Skeletal muscle satellite cell (primary cell): ENCODE results near the gene RRBP1.
"Not testable (repeated sequence)": the region's sequence is repeated elsewhere in the genome, so short reads cannot be mapped to it uniquely, and the experiment has no call there.

Experiments
- H3K27me3 ChIP-seq: 2 replicates; pipeline ENCODE4 v1.7.0; 2013; ENCODE audit warnings: low read length; ENCODE audit not compliant: control insufficient read depth, insufficient read depth
- H3K36me3 ChIP-seq: 2 replicates; pipeline ENCODE4 v1.7.0; 2013; ENCODE audit warnings: mild to moderate bottlenecking, control low read depth, low read length; ENCODE audit not compliant: insufficient read depth
- H3K4me1 ChIP-seq: 2 replicates; pipeline ENCODE4 v1.7.0; 2013; ENCODE audit warnings: low read length; ENCODE audit not compliant: control insufficient read depth, insufficient read depth
- H3K4me2 ChIP-seq: 2 replicates; pipeline ENCODE4 v1.7.0; 2013; ENCODE audit warnings: mild to moderate bottlenecking, low read length
- H3K4me3 ChIP-seq: 2 replicates; pipeline ENCODE4 v1.7.0; 2013; ENCODE audit warnings: low read length
- H3K9ac ChIP-seq: 2 replicates; pipeline ENCODE4 v1.7.0; 2013; ENCODE audit warnings: mild to moderate bottlenecking, low read depth, low read length, moderate library complexity
- H3K9me3 ChIP-seq: replicated peaks from 2 replicates; pipeline ENCODE4 v1.7.0; 2013; ENCODE audit warnings: mild to moderate bottlenecking, control low read depth, low read length

Gene RRBP1

GRCh38 chr20:17716331-17716730 is 34.3 kb upstream of the RRBP1 start:
- no peak overlapping the region for H3K9ac ChIP-seq
- no peaks in the 10 kb centered on the region for H3K9me3 ChIP-seq
- H3K4me3 ChIP-seq = no peak overlapping the region
- no peak overlapping the region for H3K4me2 ChIP-seq
- no peaks in the 10 kb centered on the region for H3K4me1 ChIP-seq
- no peaks in the 10 kb centered on the region for H3K36me3 ChIP-seq
- peaks cover 23% of the 10 kb centered on the region for H3K27me3 ChIP-seq

GRCh38 chr20:17715075-17715474 is 33.0 kb upstream of the RRBP1 start:
- H3K4me1 ChIP-seq = no peaks in the 10 kb centered on the region
- no peak overlapping the region for H3K4me2 ChIP-seq
- H3K36me3 ChIP-seq = no peaks in the 10 kb centered on the region
- H3K9me3 ChIP-seq = no peaks in the 10 kb centered on the region
- H3K4me3 ChIP-seq = no peak overlapping the region
- H3K27me3 ChIP-seq = peaks cover 18% of the 10 kb centered on the region
- H3K9ac ChIP-seq = no peak overlapping the region

GRCh38 chr20:17714597-17714996 is 32.6 kb upstream of the RRBP1 start:
- Histone ChIP-seq H3K9ac (no peak overlapping the region), H3K4me3 (no peak overlapping the region), H3K4me2 (no peak overlapping the region), H3K27me3 (peaks cover 18% of the 10 kb centered on the region), H3K4me1 (no peaks in the 10 kb centered on the region), H3K9me3 (no peaks in the 10 kb centered on the region), H3K36me3 (no peaks in the 10 kb centered on the region)

- H3K36me3 ChIP-seq = no peaks in the 10 kb centered on the region
- H3K27me3 ChIP-seq = peaks cover 14% of the 10 kb centered on the region
- H3K9me3 ChIP-seq = no peaks in the 10 kb centered on the region
- no peak overlapping the region for H3K9ac ChIP-seq
- no peak overlapping the region for H3K4me3 ChIP-seq
- no peaks in the 10 kb centered on the region for H3K4me1 ChIP-seq
- no peak overlapping the region for H3K4me2 ChIP-seq
These were observed 30.7 kb upstream of the RRBP1 start for GRCh38 chr20:17712708-17713107.

- no peak overlapping the region for H3K4me3 ChIP-seq
- no peak overlapping the region for H3K9ac ChIP-seq
- H3K27me3 ChIP-seq = peaks cover 14% of the 10 kb centered on the region
- H3K9me3 ChIP-seq = no peaks in the 10 kb centered on the region
- no peaks in the 10 kb centered on the region for H3K4me1 ChIP-seq
- no peak overlapping the region for H3K4me2 ChIP-seq
- no peaks in the 10 kb centered on the region for H3K36me3 ChIP-seq
These were observed 30.2 kb upstream of the RRBP1 start for GRCh38 chr20:17712201-17712600.

GRCh38 chr20:17711267-17711627 is 29.2 kb upstream of the RRBP1 start:
- no peaks in the 10 kb centered on the region for H3K9me3 ChIP-seq
- no peak overlapping the region for H3K9ac ChIP-seq
- no peak overlapping the region for H3K4me2 ChIP-seq
- H3K27me3 ChIP-seq = peaks cover 14% of the 10 kb centered on the region
- H3K4me3 ChIP-seq = no peak overlapping the region
- H3K36me3 ChIP-seq = no peaks in the 10 kb centered on the region
- no peaks in the 10 kb centered on the region for H3K4me1 ChIP-seq

GRCh38 chr20:17710379-17711266 is 28.6 kb upstream of the RRBP1 start:
- no peaks in the 10 kb centered on the region for H3K4me1 ChIP-seq
- H3K4me3 ChIP-seq = no peak overlapping the region
- no peaks in the 10 kb centered on the region for H3K9me3 ChIP-seq
- no peak overlapping the region for H3K4me2 ChIP-seq
- peaks cover 14% of the 10 kb centered on the region for H3K27me3 ChIP-seq
- no peak overlapping the region for H3K9ac ChIP-seq
- H3K36me3 ChIP-seq = no peaks in the 10 kb centered on the region

GRCh38 chr20:17709361-17710293 is 27.6 kb upstream of the RRBP1 start:
- Histone ChIP-seq H3K9me3 (no peaks in the 10 kb centered on the region), H3K4me3 (no peak overlapping the region), H3K4me2 (no peak overlapping the region), H3K9ac (no peak overlapping the region), H3K4me1 (no peaks in the 10 kb centered on the region), H3K36me3 (no peaks in the 10 kb centered on the region), H3K27me3 (peaks cover 6% of the 10 kb centered on the region)

GRCh38 chr20:17708675-17709360 is 26.8 kb upstream of the RRBP1 start:
- no peak overlapping the region for H3K4me3 ChIP-seq
- peaks cover 6% of the 10 kb centered on the region for H3K27me3 ChIP-seq
- H3K36me3 ChIP-seq = no peaks in the 10 kb centered on the region
- H3K9ac ChIP-seq = no peak overlapping the region
- H3K4me1 ChIP-seq = no peaks in the 10 kb centered on the region
- no peaks in the 10 kb centered on the region for H3K9me3 ChIP-seq
- no peak overlapping the region for H3K4me2 ChIP-seq

- H3K4me2 ChIP-seq, H3K4me3 ChIP-seq, H3K9ac ChIP-seq, H3K27me3 ChIP-seq, H3K36me3 ChIP-seq, H3K4me1 ChIP-seq, H3K9me3 ChIP-seq: not testable (repeated sequence)
These were observed 25.9 kb upstream of the RRBP1 start for GRCh38 chr20:17707951-17708350.

- no peak overlapping the region for H3K4me3 ChIP-seq
- no peaks in the 10 kb centered on the region for H3K36me3 ChIP-seq
- no peak overlapping the region for H3K9ac ChIP-seq
- no peaks in the 10 kb centered on the region for H3K4me1 ChIP-seq
- H3K4me2 ChIP-seq = no peak overlapping the region
- H3K27me3 ChIP-seq = peaks cover 8% of the 10 kb centered on the region
- H3K9me3 ChIP-seq = no peaks in the 10 kb centered on the region
These were observed 24.6 kb upstream of the RRBP1 start for GRCh38 chr20:17706632-17707031.
